CD4-positive, alpha-beta T cell (primary cell): ENCODE data around the gene OR2Z1. TPM values are rescaled to one million over a fixed set of nuclear protein-coding genes. Genes with fewer than 3 reads are reported as not detected.
"Not testable (repeated sequence)": the region's sequence is repeated elsewhere in the genome, so short reads cannot be mapped to it uniquely, and the experiment has no call there.

Experiments
- ATAC-seq: fragments of 200-7000 bp; cut with Tn5 transposase; one replicate; pipeline ENCODE4 v1.10.0; 2022; ENCODE audit warnings: mild to moderate bottlenecking; ENCODE audit not compliant: poor library complexity
- CTCF ChIA-PET: fragments of 350-600 bp; sonication (Branson Sonifier 250); formaldehyde crosslinking; loops from one replicate; lab custom pipeline; 2021; ENCODE audit warnings: antibody characterized with exemption, inconsistent platforms; lab: Charles Lee
- POLR2A ChIA-PET: fragments of 350-600 bp; sonication (Branson Sonifier 250); formaldehyde crosslinking; loops from one replicate; lab custom pipeline; 2021; ENCODE audit warnings: antibody characterized with exemption, inconsistent platforms; lab: Charles Lee
- DNase-seq, 14 experiments: peaks; one replicate each; pipeline ENCODE4 v3.0.0-alpha.2; 2013 to 2020; ENCODE audit warnings: mixed read lengths in 2 of 14
- H3K27ac ChIP-seq, 2 donors: one replicate each; pipeline versions ENCODE4 v1.5.1 to v1.7.0; 2013; ENCODE audit warnings: low read length in 2 of 2, low read depth in 1 of 2, mild to moderate bottlenecking in 1 of 2
- H3K27me3 ChIP-seq, 2 experiments: 1 replicate in 1 of 2; 2 replicates in 1 of 2; pipeline versions ENCODE4 v1.6.1 to v1.7.0; 2013; ENCODE audit warnings: low read length in 2 of 2, control low read depth in 1 of 2, mild to moderate bottlenecking in 1 of 2, moderate library complexity in 1 of 2; ENCODE audit not compliant: insufficient read depth in 2 of 2, control insufficient read depth in 1 of 2
- H3K36me3 ChIP-seq: one replicate; pipeline ENCODE4 v1.6.1; 2013; ENCODE audit warnings: low read length, control low read depth; ENCODE audit not compliant: insufficient read depth
- H3K4me1 ChIP-seq: one replicate; pipeline ENCODE4 v1.6.1; 2013; ENCODE audit warnings: low read length, control low read depth; ENCODE audit not compliant: insufficient read depth
- H3K4me3 ChIP-seq: one replicate; pipeline ENCODE4 v1.5.1; 2013; ENCODE audit warnings: mild to moderate bottlenecking, low read length, moderate library complexity
- H3K9me3 ChIP-seq, 2 experiments: 1 replicate in 1 of 2; 2 replicates in 1 of 2; pipeline versions ENCODE4 v1.6.1 to v1.7.0; 2013; ENCODE audit warnings: low read length in 2 of 2, mild to moderate bottlenecking in 2 of 2, control low read depth in 1 of 2, moderate library complexity in 1 of 2; ENCODE audit not compliant: control insufficient read depth in 1 of 2, insufficient read depth in 1 of 2
- H3K27ac Mint-ChIP-seq: one replicate; pipeline ENCODE4 v1.8.0; 2020; ENCODE audit warnings: mixed read lengths
- H3K27me3 Mint-ChIP-seq: one replicate; pipeline ENCODE4 v1.8.0; 2021; ENCODE audit warnings: mixed read lengths
- H3K36me3 Mint-ChIP-seq: one replicate; pipeline ENCODE4 v1.8.0; 2021; ENCODE audit warnings: low read depth, mixed read lengths
- H3K4me1 Mint-ChIP-seq: one replicate; pipeline ENCODE4 v1.8.0; 2021; ENCODE audit warnings: low read depth, mixed read lengths
- H3K4me3 Mint-ChIP-seq: one replicate; pipeline ENCODE4 v1.8.0; 2020; ENCODE audit warnings: mild to moderate bottlenecking, mixed read lengths
- H3K9me3 Mint-ChIP-seq: one replicate; pipeline ENCODE4 v1.8.0; 2020; ENCODE audit warnings: mixed read lengths
- CTCF ChIP-seq: fragments of 200-600 bp; IDR thresholded peaks from one replicate; pipeline ENCODE4 v1.8.0; 2022; ENCODE audit warnings: antibody characterized with exemption, mild to moderate bottlenecking
- intact Hi-C, 2 experiments: fragments of 100-400 bp; cut with DNase I in 1 of 2; cut with micrococcal nuclease in 1 of 2; formaldehyde crosslinking; loops; one replicate each; pipeline versions ENCODE4 v1.15.1 to v1.9.0; 2023 to 2025; cut with DNase I, micrococcal nuclease
- total RNA-seq, 174 experiments: library from RNA in 2 of 174; stranded (reverse) in 2 of 174; gene quantifications; one replicate each; pipeline ENCODE4 v1.2.3 and lab custom pipeline; 2021 to 2026

OR2Z1 gene
- total RNA-seq, 2 experiments from 2014 or later, result not detected

GRCh38 chr19:8705742-8706141 is 15.7 kb upstream of the OR2Z1 start:
- intact Hi-C loops, result no loop called here
- Histone ChIP-seq H3K4me3 (no peak overlapping the region), H3K27ac (peak overlapping the region in 1 of 2 donors; percentile 11), H3K27me3 (no peaks in the 10 kb centered on the region), H3K4me1 (peaks cover 52% of the 10 kb centered on the region), H3K36me3 (no peaks in the 10 kb centered on the region), H3K9me3 (no peaks in the 10 kb centered on the region)
- peak in 2 of 14 experiments; percentile 10 to 56 for DNase-seq
- ATAC-seq, result no peak
- H3K4me3 Mint-ChIP-seq, result peak overlapping the region; percentile 27
- TF ChIP-seq CTCF, result no peak
- no peaks in the 10 kb centered on the region for H3K9me3 Mint-ChIP-seq
- no peaks in the 10 kb centered on the region for H3K36me3 Mint-ChIP-seq
- H3K4me1 Mint-ChIP-seq, result peaks cover 59% of the 10 kb centered on the region
- CTCF ChIA-PET, result no interaction called here
- no peaks in the 10 kb centered on the region for H3K27me3 Mint-ChIP-seq
- POLR2A ChIA-PET, result no interaction called here
- peak overlapping the region; percentile 66 for H3K27ac Mint-ChIP-seq

GRCh38 chr19:8710337-8710736 is 11.1 kb upstream of the OR2Z1 start:
- H3K36me3 ChIP-seq, H3K4me1 ChIP-seq, H3K9me3 Mint-ChIP-seq, H3K4me3 ChIP-seq, ATAC-seq, POLR2A ChIA-PET, H3K27me3 Mint-ChIP-seq, H3K27ac Mint-ChIP-seq, H3K36me3 Mint-ChIP-seq, intact Hi-C loops, CTCF ChIA-PET, H3K4me3 Mint-ChIP-seq, H3K27me3 ChIP-seq, DNase-seq, H3K27ac ChIP-seq, H3K9me3 ChIP-seq: not testable (repeated sequence)
- peaks cover 19% of the 10 kb centered on the region for H3K4me1 Mint-ChIP-seq

- Mint-ChIP-seq H3K4me1 (no peaks in the 10 kb centered on the region), H3K36me3 (no peaks in the 10 kb centered on the region), H3K27ac (no peak overlapping the region), H3K4me3 (no peak overlapping the region), H3K9me3 (no peaks in the 10 kb centered on the region), H3K27me3 (peaks cover 29% of the 10 kb centered on the region)
- POLR2A ChIA-PET, result no interaction called here
- Histone ChIP-seq H3K4me3 (no peak overlapping the region), H3K27me3 (peaks cover 0 to 6% of the 10 kb centered on the region in 2 experiments), H3K4me1 (no peaks in the 10 kb centered on the region), H3K36me3 (no peaks in the 10 kb centered on the region), H3K9me3 (no peaks in the 10 kb centered on the region), H3K27ac (no peak overlapping the region)
- intact Hi-C loops, result no loop called here
- TF ChIP-seq CTCF, result no peak
- CTCF ChIA-PET, result no interaction called here
- no peak for ATAC-seq
- DNase-seq, result no peak
Observed at GRCh38 chr19:8722032-8722431, 598 bp downstream of the OR2Z1 start.

- Mint-ChIP-seq H3K4me1 (no peaks in the 10 kb centered on the region), H3K27me3 (peaks cover 29% of the 10 kb centered on the region), H3K9me3 (no peaks in the 10 kb centered on the region), H3K36me3 (no peaks in the 10 kb centered on the region), H3K4me3 (no peak overlapping the region), H3K27ac (no peak overlapping the region)
- ChIA-PET POLR2A (no interaction called here), CTCF (no interaction called here)
- H3K4me1 ChIP-seq, result no peaks in the 10 kb centered on the region
- no peaks in the 10 kb centered on the region for H3K9me3 ChIP-seq
- H3K4me3 ChIP-seq, result no peak overlapping the region
- DNase-seq, result no peak
- no peak for ATAC-seq
- no peak overlapping the region for H3K27ac ChIP-seq
- H3K36me3 ChIP-seq, result no peaks in the 10 kb centered on the region
- intact Hi-C loops, result no loop called here
- H3K27me3 ChIP-seq, result peaks cover 0 to 6% of the 10 kb centered on the region in 2 experiments
- no peak for TF ChIP-seq CTCF
Observed at GRCh38 chr19:8724276-8724675, 2.8 kb downstream of the OR2Z1 start.
